ENCODE measurements around the gene MDH2.
"Not testable (repeated sequence)": the region's sequence is repeated elsewhere in the genome, so short reads cannot be mapped to it uniquely, and the experiment has no call there.

MDH2 gene

GRCh38 chr7:76113042-76113630 lies 65.2 kb downstream of the MDH2 start:
- not testable (repeated sequence) for DNase-seq (ENCODE audit: low read depth)

DNA sequence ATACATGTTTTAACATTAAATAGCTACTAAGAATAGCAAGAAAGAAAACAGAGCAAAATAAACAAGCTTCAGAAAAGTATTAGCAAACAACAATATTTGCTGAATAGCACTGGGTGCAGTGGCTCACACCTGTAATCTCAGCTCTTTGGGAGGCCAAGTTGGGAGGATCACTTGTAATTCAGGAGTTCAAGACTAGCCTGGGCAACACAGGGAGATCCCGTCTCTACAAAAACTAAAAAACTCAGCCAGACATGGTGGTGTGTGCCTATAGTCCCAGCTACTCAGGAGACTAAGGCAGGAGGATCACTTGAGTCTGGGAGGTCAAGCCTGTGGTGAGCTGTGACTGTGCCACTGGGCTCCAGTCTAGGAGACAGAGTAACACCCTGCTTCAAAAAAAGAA lies 66.8 kb downstream of the MDH2 start:
- DNase-seq (ENCODE audit: low read depth): not testable (repeated sequence)
